Stimulated activated naive CD8-positive, alpha-beta T cell treated with anti-CD3 and anti-CD28 coated beads, Interleukin-15, Interleukin-2, amounts not matched to agents 100 ng/mL and 50 ng/mL, for 24 hours (primary cell): ENCODE data around the gene RARA.
A peak's percentile ranks its signal among the peaks of the same experiment; 100 is the strongest.
"Not testable (repeated sequence)": the region's sequence is repeated elsewhere in the genome, so short reads cannot be mapped to it uniquely, and the experiment has no call there.

Experiments used
- H3K27ac Mint-ChIP-seq: one replicate; pipeline ENCODE4 v1.8.0; 2021; ENCODE audit warnings: mild to moderate bottlenecking, mixed read lengths
- H3K27me3 Mint-ChIP-seq: one replicate; pipeline ENCODE4 v1.8.0; 2021; ENCODE audit warnings: mixed read lengths
- H3K36me3 Mint-ChIP-seq: one replicate; pipeline ENCODE4 v1.8.0; 2021; ENCODE audit warnings: low read depth, mixed read lengths
- H3K4me1 Mint-ChIP-seq: one replicate; pipeline ENCODE4 v1.8.0; 2021; ENCODE audit warnings: low read depth, mixed read lengths
- H3K4me3 Mint-ChIP-seq: one replicate; pipeline ENCODE4 v1.8.0; 2021; ENCODE audit warnings: mild to moderate bottlenecking, mixed read lengths
- H3K9me3 Mint-ChIP-seq: one replicate; pipeline ENCODE4 v1.8.0; 2021; ENCODE audit warnings: mixed read lengths

Gene RARA

GRCh38 chr17:40360091-40360490, 51.1 kb downstream of the RARA start:
- Mint-ChIP-seq H3K27me3 (peaks cover 19% of the 10 kb centered on the region), H3K4me1 (peaks cover 17% of the 10 kb centered on the region), H3K36me3 (no peaks in the 10 kb centered on the region), H3K4me3 (no peak overlapping the region), H3K27ac (no peak overlapping the region), H3K9me3 (no peaks in the 10 kb centered on the region)

GRCh38 chr17:40361063-40361924, 52.3 kb downstream of the RARA start:
- H3K9me3 Mint-ChIP-seq = no peaks in the 10 kb centered on the region
- peaks cover 19% of the 10 kb centered on the region for H3K27me3 Mint-ChIP-seq
- peak overlapping the region; percentile 68 for H3K27ac Mint-ChIP-seq
- H3K4me3 Mint-ChIP-seq = peak overlapping the region; percentile 7
- H3K4me1 Mint-ChIP-seq = peaks cover 17% of the 10 kb centered on the region
- H3K36me3 Mint-ChIP-seq = no peaks in the 10 kb centered on the region

GRCh38 chr17:40361925-40362695, 53.1 kb downstream of the RARA start:
- Mint-ChIP-seq H3K27ac (no peak overlapping the region), H3K4me1 (peaks cover 17% of the 10 kb centered on the region), H3K36me3 (no peaks in the 10 kb centered on the region), H3K9me3 (no peaks in the 10 kb centered on the region), H3K4me3 (peak overlapping the region; percentile 50), H3K27me3 (peaks cover 19% of the 10 kb centered on the region)

- H3K9me3 Mint-ChIP-seq = no peaks in the 10 kb centered on the region
- no peaks in the 10 kb centered on the region for H3K36me3 Mint-ChIP-seq
- no peak overlapping the region for H3K27ac Mint-ChIP-seq
- H3K4me3 Mint-ChIP-seq = peak overlapping the region; percentile 50
- peaks cover 17% of the 10 kb centered on the region for H3K4me1 Mint-ChIP-seq
- H3K27me3 Mint-ChIP-seq = peaks cover 19% of the 10 kb centered on the region
Measured at GRCh38 chr17:40362696-40363110, 53.7 kb downstream of the RARA start.

GRCh38 chr17:40363111-40363827, 54.3 kb downstream of the RARA start:
- H3K9me3 Mint-ChIP-seq = no peaks in the 10 kb centered on the region
- H3K36me3 Mint-ChIP-seq = no peaks in the 10 kb centered on the region
- no peak overlapping the region for H3K27ac Mint-ChIP-seq
- peaks cover 17% of the 10 kb centered on the region for H3K4me1 Mint-ChIP-seq
- H3K4me3 Mint-ChIP-seq = peak overlapping the region; percentile 78
- peaks cover 19% of the 10 kb centered on the region for H3K27me3 Mint-ChIP-seq

- Mint-ChIP-seq H3K36me3 (no peaks in the 10 kb centered on the region), H3K27ac (no peak within 1 kb of the TSS), H3K27me3 (peaks cover 19% of the 10 kb centered on the region), H3K4me1 (peaks cover 17% of the 10 kb centered on the region), H3K4me3 (peak within 1 kb of the TSS; percentile 78), H3K9me3 (no peaks in the 10 kb centered on the region)
Measured at GRCh38 chr17:40364121-40364861, 55.3 kb downstream of the RARA start, which contains the start of gene GJD3. Gene GJD3 (minus strand): TSS chr17:40364737. CDS start chr17:40363815, 922 bp downstream.

GRCh38 chr17:40364906-40365305, 55.9 kb downstream of the RARA start:
- H3K4me3 Mint-ChIP-seq = no peak overlapping the region
- no peaks in the 10 kb centered on the region for H3K9me3 Mint-ChIP-seq
- H3K27me3 Mint-ChIP-seq = peaks cover 19% of the 10 kb centered on the region
- H3K4me1 Mint-ChIP-seq = peaks cover 17% of the 10 kb centered on the region
- H3K36me3 Mint-ChIP-seq = no peaks in the 10 kb centered on the region
- no peak overlapping the region for H3K27ac Mint-ChIP-seq

GRCh38 chr17:40366076-40366860, 57.3 kb downstream of the RARA start:
- H3K4me3 Mint-ChIP-seq = no peak overlapping the region
- H3K27ac Mint-ChIP-seq = no peak overlapping the region
- peaks cover 16% of the 10 kb centered on the region for H3K4me1 Mint-ChIP-seq
- H3K9me3 Mint-ChIP-seq = no peaks in the 10 kb centered on the region
- H3K27me3 Mint-ChIP-seq = peaks cover 7% of the 10 kb centered on the region
- H3K36me3 Mint-ChIP-seq = no peaks in the 10 kb centered on the region

GRCh38 chr17:40366861-40367518, 58.0 kb downstream of the RARA start:
- peaks cover 3% of the 10 kb centered on the region for H3K27me3 Mint-ChIP-seq
- no peaks in the 10 kb centered on the region for H3K36me3 Mint-ChIP-seq
- H3K27ac Mint-ChIP-seq = no peak overlapping the region
- no peaks in the 10 kb centered on the region for H3K9me3 Mint-ChIP-seq
- H3K4me3 Mint-ChIP-seq = no peak overlapping the region
- H3K4me1 Mint-ChIP-seq = peaks cover 14% of the 10 kb centered on the region

- peaks cover 15% of the 10 kb centered on the region for H3K4me1 Mint-ChIP-seq
- not testable (repeated sequence) for H3K27me3 Mint-ChIP-seq, H3K4me3 Mint-ChIP-seq, H3K27ac Mint-ChIP-seq, H3K36me3 Mint-ChIP-seq, H3K9me3 Mint-ChIP-seq
Measured at GRCh38 chr17:40367728-40368127, 58.7 kb downstream of the RARA start.

GRCh38 chr17:40369923-40370322, 60.9 kb downstream of the RARA start:
- Mint-ChIP-seq H3K27me3 (no peaks in the 10 kb centered on the region), H3K4me1 (peaks cover 32% of the 10 kb centered on the region), H3K4me3 (no peak overlapping the region), H3K9me3 (no peaks in the 10 kb centered on the region), H3K27ac (no peak overlapping the region), H3K36me3 (no peaks in the 10 kb centered on the region)

- Mint-ChIP-seq H3K4me3 (no peak overlapping the region), H3K27me3 (no peaks in the 10 kb centered on the region), H3K9me3 (no peaks in the 10 kb centered on the region), H3K4me1 (peaks cover 32% of the 10 kb centered on the region), H3K27ac (no peak overlapping the region), H3K36me3 (no peaks in the 10 kb centered on the region)
Measured at GRCh38 chr17:40371261-40371929, 62.4 kb downstream of the RARA start.

- Mint-ChIP-seq H3K9me3 (no peaks in the 10 kb centered on the region), H3K4me1 (peaks cover 35% of the 10 kb centered on the region), H3K27me3 (no peaks in the 10 kb centered on the region), H3K4me3 (no peak overlapping the region), H3K36me3 (no peaks in the 10 kb centered on the region), H3K27ac (peak overlapping the region; percentile 29)
Measured at GRCh38 chr17:40372031-40372430, 63.1 kb downstream of the RARA start.
